Measurements from ENCODE around the gene KIF5B.
A peak's percentile ranks its signal among the peaks of the same experiment; 100 is the strongest.
"Not testable (repeated sequence)": the region's sequence is repeated elsewhere in the genome, so short reads cannot be mapped to it uniquely, and the experiment has no call there.

Gene KIF5B

GRCh38 chr10:32056136-32057035 lies at the start of gene KIF5B:
KIF5B (minus strand) TSS chr10:32056425; CDS start chr10:32055973, 452 bp downstream.
- DNase-seq = peak; percentile 62

DNA sequence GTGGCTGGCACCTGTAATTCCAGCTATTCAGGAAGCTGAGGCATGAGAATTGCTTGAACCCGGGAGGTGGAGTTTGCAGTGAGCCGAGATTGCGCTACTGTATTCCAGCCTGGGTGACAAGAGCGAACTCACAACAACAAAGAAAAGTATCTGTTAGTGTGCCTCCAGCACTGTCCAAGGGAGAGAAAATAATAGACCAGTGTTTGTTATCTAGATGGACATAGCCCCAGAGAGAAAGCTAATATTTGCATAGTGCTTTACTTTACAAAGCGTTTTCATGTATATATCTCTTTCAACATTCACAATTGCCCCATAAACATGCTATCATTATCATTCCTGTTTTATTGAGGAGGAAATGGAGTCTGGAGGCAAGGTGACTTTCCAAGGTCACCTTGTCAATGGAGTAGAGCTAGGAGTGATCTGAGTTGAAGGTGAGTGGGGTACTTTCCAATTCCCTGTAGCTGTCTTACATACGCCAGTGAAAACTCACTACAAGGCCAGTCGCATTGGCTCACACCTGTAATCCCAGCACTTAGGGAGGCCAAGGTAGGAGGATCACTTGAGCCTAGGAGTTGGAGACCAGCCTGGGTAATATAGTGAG lies 49.7 kb upstream of the KIF5B start:
- DNase-seq = no peak

DNA sequence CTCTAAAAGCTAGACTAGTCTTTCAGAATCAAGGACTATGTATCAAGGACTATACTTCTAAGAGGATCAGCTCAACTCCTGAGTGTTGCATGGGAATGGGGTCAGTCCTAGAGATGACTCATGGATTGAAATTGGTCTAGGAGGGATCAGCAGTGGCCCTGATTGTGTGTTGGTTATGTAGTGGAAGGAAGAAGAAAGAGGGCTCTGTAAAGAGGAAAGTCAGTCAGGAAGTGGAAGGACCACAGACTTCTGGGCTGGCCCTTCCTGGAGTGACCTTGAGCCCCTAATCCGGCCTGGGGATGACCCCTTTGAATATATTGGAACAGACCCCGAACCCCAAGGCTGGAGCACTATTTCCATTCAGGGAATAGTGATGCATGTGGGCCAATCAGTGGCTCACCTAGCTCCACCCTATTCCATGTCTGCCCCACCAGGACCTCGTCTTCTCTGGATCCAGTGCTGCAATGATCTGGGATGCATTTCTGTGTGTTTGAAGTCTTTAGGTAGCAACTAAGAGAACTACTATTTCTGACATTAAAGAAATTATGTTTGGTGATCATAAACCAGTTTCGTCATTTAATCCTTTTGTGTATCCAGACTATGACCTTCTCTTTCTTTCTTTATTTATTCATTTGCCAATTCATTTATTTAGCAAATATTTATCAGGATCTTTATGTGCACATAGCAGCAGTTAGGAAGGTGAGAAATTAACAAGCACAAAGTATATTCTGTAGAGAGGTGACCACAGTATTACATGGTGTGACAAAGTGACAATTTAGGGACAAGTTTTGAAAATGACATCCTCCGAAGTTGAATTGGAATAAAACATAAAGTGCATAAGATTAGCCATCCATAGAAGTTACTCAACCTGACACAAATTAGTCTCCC lies 48.6 kb upstream of the KIF5B start:
- DNase-seq = no peak

DNA sequence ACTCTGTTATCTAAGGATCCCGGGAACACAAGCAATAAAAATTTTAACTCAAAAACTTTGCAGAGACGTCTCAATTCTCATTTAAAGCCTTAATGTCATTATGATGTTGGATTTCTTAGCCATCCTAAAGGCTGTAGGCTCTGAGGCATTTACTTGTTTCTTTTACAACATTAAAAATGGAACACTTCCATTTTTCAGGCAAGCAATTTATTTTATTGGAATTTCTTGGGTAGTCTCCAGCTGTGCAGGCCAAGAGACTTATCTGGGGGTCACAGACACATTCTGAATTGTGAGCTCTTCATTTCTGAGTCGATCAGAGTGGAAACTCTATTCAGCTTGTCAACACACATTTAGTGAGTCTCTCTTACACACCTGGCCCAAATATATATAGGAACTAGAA lies 48.0 kb upstream of the KIF5B start:
- DNase-seq = no peak

DNA sequence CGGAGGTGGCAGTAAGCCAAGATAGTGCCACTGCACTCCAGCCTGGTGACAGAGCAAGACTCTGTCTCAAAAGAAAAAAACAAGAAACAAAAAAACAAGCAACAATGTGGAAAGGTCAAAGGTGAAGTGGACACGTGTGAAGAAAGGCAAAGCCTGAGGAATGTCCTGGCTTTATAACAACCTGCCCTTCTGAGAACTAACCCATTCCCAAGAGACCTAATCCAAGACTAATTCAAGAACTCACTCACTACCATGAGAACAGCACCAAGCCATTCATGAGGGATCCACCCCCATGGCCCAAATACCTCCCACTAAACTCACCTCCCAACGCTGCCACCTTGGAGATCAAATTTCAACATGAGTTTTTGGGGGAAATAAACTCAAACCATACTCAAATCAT lies 47.5 kb upstream of the KIF5B start:
- no peak for DNase-seq

DNA sequence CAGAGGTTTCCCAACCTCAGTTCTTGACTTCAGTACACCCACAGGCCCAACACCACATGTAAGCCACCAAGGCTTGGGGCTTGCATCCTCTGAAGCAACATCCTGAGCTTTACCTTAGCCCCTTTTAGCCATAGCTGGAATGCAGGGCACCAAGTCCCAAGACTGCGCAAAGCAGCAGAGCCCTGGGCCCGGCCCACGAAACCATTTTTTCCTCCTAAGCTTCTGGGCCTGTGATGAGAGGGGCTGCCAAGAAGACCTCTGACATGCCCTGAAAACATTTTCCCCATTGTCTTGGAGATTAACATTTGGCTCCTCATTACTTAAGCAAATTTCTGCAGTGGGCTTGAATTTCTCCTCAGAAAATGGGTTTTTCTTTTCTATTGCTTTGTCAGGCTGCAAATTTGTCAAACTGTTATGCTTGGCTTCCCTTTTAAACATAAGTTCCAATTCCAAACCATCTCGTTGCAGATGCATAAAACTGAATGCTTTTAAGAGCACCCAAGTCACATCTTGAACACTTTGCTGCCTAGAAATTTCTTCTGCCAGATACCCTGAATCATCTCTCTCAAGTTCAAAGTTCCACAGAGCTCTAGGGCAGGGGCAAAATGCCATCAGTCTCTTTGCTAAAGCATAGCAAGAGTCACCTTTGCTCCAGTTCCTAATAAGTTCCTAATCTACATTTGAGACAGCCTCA lies 42.5 kb upstream of the KIF5B start:
- DNase-seq = not testable (repeated sequence)

DNA sequence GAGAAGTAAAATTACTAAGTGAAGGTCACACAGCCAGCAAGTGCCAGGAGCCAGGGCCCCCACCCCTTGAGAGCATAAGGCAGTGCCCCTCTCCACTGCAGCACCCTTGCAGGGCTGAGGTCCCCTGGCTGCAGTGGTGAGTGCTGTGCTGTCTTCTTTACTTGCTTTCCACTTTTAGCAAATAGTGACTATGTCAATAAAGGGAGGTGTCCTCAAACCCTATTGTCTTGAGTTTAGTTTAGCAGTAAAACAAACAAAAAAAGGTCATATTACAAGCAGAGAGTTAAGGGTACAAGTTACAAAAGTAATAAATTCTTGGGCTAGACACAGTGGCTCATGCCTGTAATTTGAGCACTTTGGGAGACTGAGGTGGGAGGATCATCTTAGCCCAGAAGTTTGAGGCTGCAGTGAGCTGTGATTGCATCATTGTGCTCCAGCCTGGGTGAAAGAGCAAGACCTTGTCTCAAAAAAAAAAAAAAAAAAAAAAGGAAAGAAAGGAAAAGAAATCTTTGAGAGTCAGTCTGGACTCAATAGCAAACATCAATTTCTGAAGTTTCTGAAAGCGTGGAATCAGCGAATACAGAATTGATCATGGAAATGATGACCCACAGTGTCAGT lies 39.0 kb upstream of the KIF5B start:
- no peak for DNase-seq

DNA sequence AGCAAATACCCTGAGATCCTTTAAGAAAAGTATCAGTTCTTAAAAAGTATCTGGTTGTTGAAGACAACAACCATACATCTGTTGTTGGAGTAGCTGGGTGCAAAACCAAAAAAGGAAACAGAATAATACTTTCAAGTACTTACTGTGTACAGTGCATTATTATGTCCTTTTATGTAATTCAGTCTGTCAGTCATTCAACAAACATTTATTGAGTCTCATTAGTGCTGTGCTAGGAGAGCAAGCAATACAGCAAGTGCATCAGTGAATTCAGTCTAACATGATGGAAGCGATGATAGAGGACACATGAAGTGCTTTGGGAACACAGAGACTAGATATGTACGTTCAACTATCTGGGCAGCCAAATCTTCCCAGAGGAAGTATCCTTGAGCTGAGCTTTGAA lies 37.4 kb upstream of the KIF5B start:
- DNase-seq = no peak

DNA sequence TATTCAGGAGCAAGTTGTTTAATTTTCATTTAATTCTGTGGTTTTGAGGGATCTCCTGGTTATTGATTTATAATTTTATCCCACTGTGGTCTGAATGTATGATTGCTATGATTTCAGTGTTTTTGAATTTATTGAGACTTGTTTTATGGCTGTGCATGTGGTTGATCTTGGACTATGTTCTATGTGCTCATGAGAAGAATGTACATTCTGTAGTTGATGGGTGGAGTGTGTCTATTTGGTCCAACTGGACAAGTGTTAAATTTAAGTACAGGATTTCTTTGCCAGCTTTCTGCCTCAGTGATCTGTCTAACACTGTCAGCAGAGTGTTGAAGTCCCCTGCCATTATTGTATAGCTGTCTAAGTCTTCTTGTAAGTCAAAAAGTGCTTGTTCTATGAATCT lies 34.8 kb upstream of the KIF5B start:
- no peak for DNase-seq

DNA sequence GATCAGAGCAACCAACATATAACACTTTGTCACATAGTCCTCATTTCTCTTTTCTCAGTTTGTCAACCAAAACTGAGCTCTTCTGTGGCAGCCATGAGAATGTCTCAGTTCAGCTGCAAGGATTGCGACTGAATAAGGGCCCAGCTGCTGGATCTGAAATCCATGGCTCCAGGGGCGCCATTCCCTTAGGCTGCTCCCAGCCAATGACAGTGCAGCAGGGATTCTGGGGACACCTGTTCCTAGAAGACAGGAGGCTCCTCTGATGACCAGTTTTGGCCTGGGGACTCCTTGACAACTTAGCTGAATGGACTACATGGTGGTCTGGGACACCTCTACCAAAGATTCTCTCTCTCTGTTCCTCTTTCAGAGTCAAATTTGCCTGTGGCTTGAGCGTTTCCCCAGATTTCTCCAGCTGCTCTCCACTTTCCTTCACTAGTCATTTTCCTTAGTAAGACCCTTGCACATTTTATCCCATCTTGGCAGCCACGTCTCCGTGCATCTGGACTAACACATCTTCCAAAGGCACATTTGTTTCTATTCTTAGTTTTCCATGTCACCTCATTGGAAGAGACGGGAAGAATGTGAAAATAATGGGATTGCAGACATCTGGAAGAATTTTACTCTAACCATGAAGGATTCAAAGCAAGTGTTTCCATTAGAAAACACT lies 28.1 kb upstream of the KIF5B start:
- no peak for DNase-seq

DNA sequence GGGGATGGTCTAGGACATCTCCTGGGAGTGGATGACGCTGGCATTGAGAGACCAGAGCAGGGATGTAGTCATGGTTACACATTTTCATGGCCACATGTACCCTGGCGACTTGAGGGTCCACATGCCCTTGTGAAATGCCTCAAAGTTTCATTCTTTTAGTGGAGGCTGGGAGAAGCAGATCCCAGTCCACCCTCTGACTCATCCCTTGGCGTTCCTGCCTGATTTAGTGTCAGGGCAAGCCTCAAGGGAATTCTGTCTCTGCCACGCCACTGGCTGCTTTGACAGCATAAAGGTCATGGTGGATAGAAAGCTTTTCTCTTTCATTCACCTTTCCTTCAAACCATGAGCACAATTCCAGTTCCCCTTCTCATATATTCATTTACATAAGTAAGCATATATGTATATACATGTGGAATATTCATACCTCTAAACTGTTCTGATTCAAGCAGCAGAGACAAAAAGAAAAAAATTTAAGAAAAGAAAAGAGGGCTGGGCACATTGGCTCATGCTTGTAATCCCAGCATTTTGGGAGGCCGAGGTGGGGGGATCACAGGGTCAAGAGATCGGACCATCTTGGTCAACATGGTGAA lies 21.8 kb upstream of the KIF5B start:
- DNase-seq = no peak

DNA sequence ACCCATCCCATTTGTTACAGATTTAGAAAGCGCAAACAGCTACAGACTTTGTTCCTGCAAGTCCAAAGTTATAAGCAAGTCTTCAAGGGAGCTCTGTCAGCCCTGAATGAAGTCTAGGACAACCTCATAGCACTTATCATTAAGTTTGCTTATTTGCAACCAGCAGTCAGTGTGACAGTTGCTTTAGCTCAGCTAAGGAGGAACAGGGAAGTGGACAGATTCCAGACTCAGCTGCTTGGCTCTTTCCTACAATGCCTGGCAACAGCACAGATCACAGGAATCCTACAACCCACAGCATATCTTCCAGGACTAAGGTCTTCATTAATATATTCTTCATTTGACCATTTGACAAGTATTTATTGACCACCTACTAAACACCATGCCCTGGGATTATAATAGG lies 17.4 kb upstream of the KIF5B start:
- DNase-seq = no peak

DNA sequence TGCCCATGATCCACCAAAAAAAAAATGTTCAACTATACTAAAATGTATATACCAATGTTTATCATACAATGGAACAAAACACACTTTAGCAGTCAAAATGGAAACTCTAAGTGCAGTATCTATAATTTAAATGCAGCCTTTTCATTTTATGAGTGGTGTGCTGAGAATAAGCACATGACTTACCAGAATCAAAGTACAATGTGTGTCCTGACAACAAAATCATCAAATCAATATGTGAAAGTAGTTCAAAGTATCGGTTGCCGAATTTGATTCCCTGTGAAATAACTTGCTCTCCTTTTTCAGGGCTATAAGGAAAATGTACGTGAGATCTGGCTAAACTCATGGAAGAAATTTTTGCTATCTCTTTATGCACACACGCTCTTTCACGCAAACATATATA lies 16.9 kb upstream of the KIF5B start:
- no peak for DNase-seq

DNA sequence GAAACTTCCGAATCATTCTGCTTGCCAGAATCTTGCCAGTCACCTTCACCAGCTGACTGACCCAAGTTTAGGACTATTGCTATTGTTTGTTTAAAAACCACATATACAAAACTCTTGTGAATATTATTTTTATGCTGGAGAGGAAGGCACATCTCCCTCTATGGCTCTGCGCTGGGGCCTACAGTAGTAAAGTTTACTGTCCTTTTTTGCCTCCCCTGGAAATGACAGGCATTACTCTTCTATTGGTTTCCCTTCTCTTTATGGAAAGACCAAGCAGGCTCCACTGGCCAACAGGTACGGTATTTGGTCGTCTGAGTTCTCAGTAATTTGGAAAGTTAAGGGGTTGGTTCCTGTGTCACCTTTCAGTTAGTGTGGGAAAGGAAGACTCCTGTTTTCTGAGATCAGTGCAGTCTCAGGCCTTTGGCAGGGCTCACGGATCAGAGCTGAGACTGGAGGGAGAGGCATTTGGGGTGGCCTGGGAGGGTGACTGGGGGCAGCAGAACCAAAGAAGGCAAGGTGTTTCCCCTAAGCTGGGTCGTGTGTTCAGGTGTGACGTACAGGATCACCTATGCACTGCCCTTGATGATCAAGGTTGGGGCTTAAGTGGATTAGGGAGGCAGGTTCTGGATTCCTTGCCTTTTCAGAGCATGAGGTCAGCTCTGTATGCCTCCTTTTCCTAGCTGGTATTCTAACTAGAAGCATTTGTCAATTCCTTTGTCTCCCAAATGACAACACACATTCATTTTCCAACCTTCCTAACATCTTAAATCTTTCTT lies 16.0 kb upstream of the KIF5B start:
- no peak for DNase-seq

- DNase-seq = no peak
Observed at GRCh38 chr10:32070645-32071044, 14.4 kb upstream of the KIF5B start.

DNA sequence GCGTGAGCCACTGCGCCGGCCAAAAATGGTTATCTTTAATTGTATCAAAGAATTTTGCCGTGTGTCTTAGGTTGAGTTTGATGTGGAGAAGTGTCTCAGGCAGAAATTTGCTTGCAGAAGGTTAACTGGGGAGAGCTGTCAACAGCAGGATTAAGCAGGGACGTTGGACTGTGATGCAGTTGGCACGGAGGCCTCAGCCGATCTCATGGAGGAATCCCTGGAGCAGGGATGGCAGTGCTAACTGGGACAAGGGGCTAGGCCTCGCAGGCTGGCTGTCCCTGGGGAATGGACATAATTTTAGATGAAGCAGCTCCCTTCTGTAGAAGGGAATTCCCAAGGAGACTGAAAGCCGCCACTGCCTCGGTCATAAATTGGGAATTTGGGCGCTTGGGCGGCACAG lies 12.3 kb upstream of the KIF5B start:
- DNase-seq = no peak

DNA sequence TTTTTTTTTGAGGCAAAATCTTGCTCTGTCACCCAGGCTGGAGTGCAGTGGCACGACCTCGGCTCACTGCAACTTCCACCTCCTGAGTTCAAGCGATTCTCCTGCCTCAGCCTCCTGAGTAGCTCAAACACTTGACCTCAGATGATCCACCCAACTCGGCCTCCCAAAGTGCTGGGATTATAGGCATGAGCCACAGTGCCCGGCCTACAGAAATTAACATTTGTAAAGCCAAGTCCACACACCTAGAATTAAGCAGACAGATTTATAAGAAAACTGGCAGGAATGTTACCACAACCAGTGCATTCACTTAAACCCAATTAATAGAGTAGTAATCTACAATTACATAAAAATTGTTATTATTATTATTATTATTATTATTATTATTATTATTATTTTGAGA lies 11.7 kb upstream of the KIF5B start:
- not testable (repeated sequence) for DNase-seq

DNA sequence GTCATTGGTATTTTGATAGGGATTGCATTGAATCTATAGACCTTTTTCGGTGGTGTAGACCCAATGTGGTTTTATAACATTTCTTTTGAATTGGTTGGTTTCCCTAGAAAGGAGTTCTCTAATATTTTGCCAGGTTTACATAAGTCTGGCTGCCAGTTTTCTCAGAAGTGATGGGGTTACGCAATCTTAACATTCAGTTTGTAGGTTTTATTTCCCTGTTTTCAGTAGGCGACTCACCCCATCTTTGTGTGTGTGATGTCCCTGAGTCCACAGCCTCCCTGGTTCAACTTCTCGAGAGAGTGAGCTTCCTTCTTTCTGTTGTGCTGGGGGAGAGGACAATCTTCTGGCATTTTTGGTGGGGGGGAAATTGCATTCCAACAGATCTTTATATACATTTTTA lies 9.6 kb upstream of the KIF5B start:
- DNase-seq = no peak

- DNase-seq = no peak
Observed at GRCh38 chr10:32061440-32061839, 5.2 kb upstream of the KIF5B start.

DNA sequence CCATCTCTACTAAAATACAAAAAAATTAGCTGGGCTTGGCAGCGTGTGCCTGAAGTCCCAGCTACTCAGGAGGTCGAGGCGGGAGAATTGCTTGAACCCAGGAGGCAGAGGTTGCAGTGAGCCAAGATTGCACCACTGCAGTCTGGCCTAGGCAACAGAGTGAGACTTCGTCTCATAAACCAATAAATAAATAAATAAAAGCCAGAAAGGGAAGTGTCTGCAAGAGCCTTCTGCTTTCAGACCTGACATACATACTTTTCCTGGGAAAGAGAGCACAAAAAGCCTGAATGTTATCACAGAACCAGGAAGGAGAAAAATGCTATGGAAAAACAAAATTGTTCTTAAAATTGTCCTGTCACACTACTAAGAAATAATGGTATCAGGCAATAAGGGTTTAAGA lies 4.1 kb upstream of the KIF5B start:
- no peak for DNase-seq

DNA sequence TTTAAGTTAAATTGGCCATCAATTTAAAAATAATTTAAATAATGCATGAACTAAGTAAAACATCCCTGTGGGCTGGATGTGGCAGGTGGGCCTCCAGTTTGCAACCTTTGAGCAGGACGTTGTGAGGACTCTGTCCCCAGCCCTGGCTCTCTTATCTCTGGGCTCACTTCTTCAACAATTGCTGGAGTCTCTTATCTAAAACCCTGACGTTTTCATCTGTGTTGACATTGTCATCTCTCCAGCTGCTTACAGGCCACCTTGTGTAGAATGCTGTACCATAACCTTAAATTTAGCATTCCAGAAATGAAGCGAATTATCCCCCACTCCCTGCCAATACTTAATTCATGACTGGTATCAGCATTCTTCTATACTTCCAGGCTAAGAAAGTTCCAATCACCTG lies 3.2 kb upstream of the KIF5B start:
- no peak for DNase-seq

Measured in NCI-H2171 (cell line).